ENCODE data around the gene TRIM63.

- TF ChIP-seq ZFP36 (IDR thresholded peaks at IDR 0.05; ENCODE audit: borderline replicate concordance, partially characterized antibody) (no peak), EP300 (IDR thresholded peaks at IDR 0.05) (no peak), RAD21 (conservative IDR thresholded peaks at IDR 0.05 in 1 of 2, IDR thresholded peaks at IDR 0.05 in 1 of 2) (no peak), CTCF (IDR thresholded peaks at IDR 0.05) (no peak)
Measured at GRCh38 chr1:26094076-26094669, 26.7 kb upstream of the TRIM63 start.
